OCI-LY3 (cell line): ENCODE results near the gene SLC38A1.

Experiments used
- H2AFZ ChIP-seq: fragments of 200-600, 300-600 bp; shearing (Covaris generic); 2 replicates; pipeline ENCODE4 v1.6.0; 2014; ENCODE audit warnings: antibody characterized with exemption, low read depth, low read length
- H3K27ac ChIP-seq: fragments of 200-600, 300-600 bp; sonication (generic); 2 replicates; pipeline ENCODE4 v1.5.1; 2014; ENCODE audit warnings: mild to moderate bottlenecking, low read length, moderate library complexity, mixed read lengths
- H3K27me3 ChIP-seq: fragments of 200-600, 300-600 bp; sonication (generic); 2 replicates; pipeline ENCODE4 v1.6.1; 2014; ENCODE audit warnings: low read depth, low read length, mixed read lengths
- H3K36me3 ChIP-seq: fragments of 200-600, 300-600 bp; sonication (generic); replicated peaks from 2 replicates; pipeline ENCODE3; 2014; ENCODE audit warnings: low read depth, low read length, mixed read lengths
- H3K4me1 ChIP-seq: fragments of 300-600, 200-600 bp; sonication (generic); 2 replicates; pipeline ENCODE4 v1.6.1; 2014; ENCODE audit warnings: low read length, mixed read lengths
- H3K4me2 ChIP-seq: fragments of 200-600, 300-600 bp; sonication (generic); 2 replicates; pipeline ENCODE4 v1.6.1; 2014; ENCODE audit warnings: low read length, mixed read lengths
- H3K4me3 ChIP-seq: fragments of 300-600, 200-600 bp; sonication (generic); 2 replicates; pipeline ENCODE4 v1.5.1; 2014; ENCODE audit warnings: antibody characterized with exemption, mild to moderate bottlenecking, low read length, moderate library complexity
- H3K79me2 ChIP-seq: fragments of 300-600, 200-600 bp; shearing (Covaris generic); 2 replicates; pipeline ENCODE4 v1.6.1; 2014; ENCODE audit warnings: mild to moderate bottlenecking, low read length, mixed read lengths
- H3K9ac ChIP-seq: fragments of 300-600, 200-600 bp; shearing (Covaris generic); 2 replicates; pipeline ENCODE4 v1.6.0; 2014; ENCODE audit warnings: mild to moderate bottlenecking, low read length, moderate library complexity
- H3K9me3 ChIP-seq: fragments of 200-600, 300-600 bp; shearing (Covaris generic); 2 replicates; pipeline ENCODE4 v1.6.1; 2014; ENCODE audit warnings: low read length, mixed read lengths; ENCODE audit not compliant: insufficient read depth
- H4K20me1 ChIP-seq: fragments of 200-600, 300-600 bp; sonication (generic); 2 replicates; pipeline ENCODE4 v1.6.1; 2016; ENCODE audit warnings: low read length, mixed read lengths; ENCODE audit not compliant: insufficient read depth
- CTCF ChIP-seq: fragments of 200-600, 300-600 bp; sonication (generic); IDR thresholded peaks from 2 replicates; pipeline ENCODE4 v1.5.1; 2014; ENCODE audit warnings: antibody characterized with exemption, low read length, low read depth
- EZH2phosphoT487 ChIP-seq: fragments of 200-600 bp; shearing (Covaris generic); IDR thresholded peaks from 2 replicates; pipeline ENCODE4 v1.6.1; 2018; ENCODE audit warnings: antibody characterized with exemption, mixed run types, low read depth

Gene SLC38A1

GRCh38 chr12:46160101-46160980, 108.5 kb downstream of the SLC38A1 start:
- no peaks in the 10 kb centered on the region for H3K27me3 ChIP-seq
- no peak overlapping the region for H3K4me2 ChIP-seq
- no peaks in the 10 kb centered on the region for H3K36me3 ChIP-seq
- TF ChIP-seq EZH2phosphoT487, result no peak
- no peak for TF ChIP-seq CTCF
- H2AFZ ChIP-seq, result no peak overlapping the region
- H3K27ac ChIP-seq, result no peak overlapping the region
- no peaks in the 10 kb centered on the region for H3K79me2 ChIP-seq
- H3K4me1 ChIP-seq, result no peaks in the 10 kb centered on the region
- H4K20me1 ChIP-seq, result no peaks in the 10 kb centered on the region
- H3K4me3 ChIP-seq, result no peak overlapping the region
- no peaks in the 10 kb centered on the region for H3K9me3 ChIP-seq
- no peak overlapping the region for H3K9ac ChIP-seq

- H3K4me3 ChIP-seq, result no peak overlapping the region
- H4K20me1 ChIP-seq, result no peaks in the 10 kb centered on the region
- H3K79me2 ChIP-seq, result no peaks in the 10 kb centered on the region
- no peaks in the 10 kb centered on the region for H3K36me3 ChIP-seq
- H3K4me1 ChIP-seq, result no peaks in the 10 kb centered on the region
- no peaks in the 10 kb centered on the region for H3K27me3 ChIP-seq
- TF ChIP-seq EZH2phosphoT487 (no peak), CTCF (no peak)
- no peak overlapping the region for H2AFZ ChIP-seq
- no peak overlapping the region for H3K9ac ChIP-seq
- no peaks in the 10 kb centered on the region for H3K9me3 ChIP-seq
- H3K27ac ChIP-seq, result no peak overlapping the region
- H3K4me2 ChIP-seq, result no peak overlapping the region
Observed at GRCh38 chr12:46159309-46159901, 109.4 kb downstream of the SLC38A1 start.

- Histone ChIP-seq H3K4me2 (no peak overlapping the region), H3K9me3 (no peaks in the 10 kb centered on the region), H3K4me3 (no peak overlapping the region), H3K36me3 (no peaks in the 10 kb centered on the region), H3K9ac (no peak overlapping the region), H4K20me1 (no peaks in the 10 kb centered on the region), H3K27ac (no peak overlapping the region), H3K4me1 (no peaks in the 10 kb centered on the region), H3K27me3 (no peaks in the 10 kb centered on the region), H2AFZ (no peak overlapping the region), H3K79me2 (no peaks in the 10 kb centered on the region)
- TF ChIP-seq EZH2phosphoT487, result no peak
Observed at GRCh38 chr12:46158501-46158900, 110.3 kb downstream of the SLC38A1 start.

GRCh38 chr12:46154221-46154985, 114.4 kb downstream of the SLC38A1 start:
- H4K20me1 ChIP-seq, result no peaks in the 10 kb centered on the region
- H3K4me1 ChIP-seq, result peaks cover 26% of the 10 kb centered on the region
- H2AFZ ChIP-seq, result no peak overlapping the region
- no peak overlapping the region for H3K9ac ChIP-seq
- no peaks in the 10 kb centered on the region for H3K79me2 ChIP-seq
- H3K4me2 ChIP-seq, result no peak overlapping the region
- no peaks in the 10 kb centered on the region for H3K27me3 ChIP-seq
- TF ChIP-seq CTCF (no peak), EZH2phosphoT487 (no peak)
- no peak overlapping the region for H3K4me3 ChIP-seq
- H3K9me3 ChIP-seq, result no peaks in the 10 kb centered on the region
- no peak overlapping the region for H3K27ac ChIP-seq
- H3K36me3 ChIP-seq, result no peaks in the 10 kb centered on the region
